ENCODE data around the gene S100B. TPM values are rescaled to one million over a fixed set of nuclear protein-coding genes. Genes with fewer than 3 reads are reported as not detected.

S100B gene
- total RNA-seq, 4 donors from 2014 or later, result 143 to 298 (median 168) TPM

- TF ChIP-seq CTCF (IDR thresholded peaks at IDR 0.05; ENCODE audit: low read depth), result no peak
Measured at GRCh38 chr21:46557919-46558392, 46.9 kb downstream of the S100B start.

- no peak for TF ChIP-seq CTCF (IDR thresholded peaks at IDR 0.05; ENCODE audit: low read depth)
Measured at GRCh38 chr21:46557469-46557868, 47.4 kb downstream of the S100B start.

GRCh38 chr21:46556802-46557201 lies 48.1 kb downstream of the S100B start:
- no peak for TF ChIP-seq CTCF (IDR thresholded peaks at IDR 0.05; ENCODE audit: low read depth)

- no peak for TF ChIP-seq CTCF (IDR thresholded peaks at IDR 0.05; ENCODE audit: low read depth)
Measured at GRCh38 chr21:46555678-46556077, 49.2 kb downstream of the S100B start.

- no peak for TF ChIP-seq CTCF (IDR thresholded peaks at IDR 0.05; ENCODE audit: low read depth)
Measured at GRCh38 chr21:46555225-46555617, 49.7 kb downstream of the S100B start.

GRCh38 chr21:46554431-46555224 lies 50.3 kb downstream of the S100B start:
- no peak for TF ChIP-seq CTCF (IDR thresholded peaks at IDR 0.05; ENCODE audit: low read depth)

- no peak for TF ChIP-seq CTCF (IDR thresholded peaks at IDR 0.05; ENCODE audit: low read depth)
Measured at GRCh38 chr21:46553993-46554392, 50.9 kb downstream of the S100B start.

All from subcutaneous adipose tissue (tissue), 4 donors.